Heart left ventricle (tissue), 16 donors: ENCODE results near the gene PIK3C2G. TPM values are rescaled to one million over a fixed set of nuclear protein-coding genes. Genes with fewer than 3 reads are reported as not detected.

Experiments used
- ATAC-seq, 4 donors: fragments of 200-7000 bp; cut with Tn5 transposase; one replicate each; pipeline ENCODE4 v1.9.1; 2020 to 2022; ENCODE audit warnings: moderate library complexity in 4 of 4, mild to moderate bottlenecking in 3 of 4, moderate number of reproducible peaks in 1 of 4
- DNase-seq, 5 donors: peaks; one replicate each; pipeline ENCODE4 v3.0.0-alpha.2; 2020
- H3K27ac ChIP-seq, 12 donors: fragments of 200-600 bp; sonication (generic) in 4 of 12; one replicate each; pipeline versions ENCODE4 v1.5.0 to v1.8.0; 2016 to 2022; ENCODE audit warnings: mild to moderate bottlenecking in 2 of 12
- H3K27me3 ChIP-seq, 9 donors: fragments of 200-600 bp; sonication (generic) in 2 of 9; one replicate each; pipeline versions ENCODE4 v1.5.1 to v1.8.0; 2016 to 2022; ENCODE audit warnings: mild to moderate bottlenecking in 3 of 9
- H3K36me3 ChIP-seq, 9 donors: fragments of 200-600 bp; sonication (generic) in 2 of 9; one replicate each; pipeline versions ENCODE4 v1.5.0 to v1.8.0; 2018 to 2022; ENCODE audit warnings: mild to moderate bottlenecking in 2 of 9
- H3K4me1 ChIP-seq, 12 donors: fragments of 200-600 bp; sonication (generic) in 4 of 12; one replicate each; pipeline versions ENCODE4 v1.5.0 to v1.8.0; 2016 to 2022; ENCODE audit warnings: mild to moderate bottlenecking in 3 of 12
- H3K4me3 ChIP-seq, 12 donors: fragments of 200-600 bp; sonication (generic) in 4 of 12; one replicate each; pipeline versions ENCODE4 v1.5.0 to v1.8.0; 2017 to 2022; ENCODE audit warnings: mild to moderate bottlenecking in 9 of 12, moderate library complexity in 4 of 12
- H3K9me3 ChIP-seq, 12 donors: fragments of 200-600 bp; sonication (generic) in 4 of 12; one replicate each; pipeline versions ENCODE4 v1.5.0 to v1.8.0; 2016 to 2022; ENCODE audit warnings: mild to moderate bottlenecking in 1 of 12
- POLR2A ChIP-seq, 2 donors: fragments of 450-650 bp; IDR thresholded peaks; one replicate each; pipeline ENCODE4 v1.6.1; 2017; ENCODE audit warnings: antibody characterized with exemption in 2 of 2, mild to moderate bottlenecking in 2 of 2, moderate library complexity in 2 of 2
- WGBS, 4 donors: extraction: QIAGEN DNeasy Blood & Tissue Kit in 2 of 4; methylation state at CpG; one replicate each; pipeline versions ENCODE4 v1.1.5 to v1.1.7; 2013 to 2018; 5-methylcytosine and 5-hydroxymethylcytosine counted together
- intact Hi-C, 10 donors: fragments of 100-400 bp; cut with DNase I; formaldehyde crosslinking; loops; one replicate each; pipeline versions ENCODE4 v1.11.1 to v1.14.2; 2022
- polyA plus RNA-seq, 2 donors: library from polyadenylated mRNA; stranded (reverse); fragments of 200-250 nt; gene quantifications; one replicate each; pipeline ENCODE4 v1.2.3, GENCODE V29; 2013
- total RNA-seq, 9 donors: library from RNA; depleted of rRNA in 2 of 9; stranded (reverse); fragments of >200 nt in 2 of 9; fragmentation: NEBNext Ultra II Directional in 3 of 9; extraction: Animal tissue kit (Norgen Biotek cat#: 25700) in 3 of 9; gene quantifications; one replicate each; pipeline versions ENCODE4 v1.1.0 to v1.2.4, GENCODE V29; 2016 to 2023
- TF ChIP-seq, protein P1 (sequence below), 12 donors: fragments of 200-600 bp; sonication (generic) in 4 of 12; IDR thresholded peaks; one replicate each; pipeline versions ENCODE4 v1.5.0 to v1.8.0; 2018 to 2022; ENCODE audit warnings: antibody characterized with exemption in 12 of 12, mild to moderate bottlenecking in 5 of 12
- donor health status: ischemic (EF 13 %, LVEDD 7.1; RV severe dilation, severe dysfunction).
- donor health status: healthy with polysubstance abuse.
- donor health status: DM: no; HTN: yes; CAD: no.
- donor health status: DM: no; HTN: no; CAD: no.
- donor health status: ischemic (EF 25% LVEDD 6.9; RV normal size, moderate dysfunction).
- donor health status: ischemic (EF 25% LVEDD 5.7; RV mildly dilated, moderate dysfunction).
- donor health status: healthy.
- donor health status: DM: yes; HTN: yes; CAD: no.
- donor health status: ischemic (EF 35%, LVEDD 5.7; RV mildly dilated, moderate dysfunction).
- donor health status: nonischemic (EF 11% LVEDD 7.7; RV severe dilation, severe dysfunction).
- donor health status: DM: yes; HTN: yes; CAD: no.
- donor health status: PGD.
- donor health status: ischemic (EF 29% LVEDD 5.4; RV normal size, mild dysfunction).
- donor health status: nonischemic (EF 23%, LVEDD 6.1; RV moderate dilation, normal function).

The PIK3C2G gene
- total and polyA plus RNA-seq, 11 donors, result not detected

DNA sequence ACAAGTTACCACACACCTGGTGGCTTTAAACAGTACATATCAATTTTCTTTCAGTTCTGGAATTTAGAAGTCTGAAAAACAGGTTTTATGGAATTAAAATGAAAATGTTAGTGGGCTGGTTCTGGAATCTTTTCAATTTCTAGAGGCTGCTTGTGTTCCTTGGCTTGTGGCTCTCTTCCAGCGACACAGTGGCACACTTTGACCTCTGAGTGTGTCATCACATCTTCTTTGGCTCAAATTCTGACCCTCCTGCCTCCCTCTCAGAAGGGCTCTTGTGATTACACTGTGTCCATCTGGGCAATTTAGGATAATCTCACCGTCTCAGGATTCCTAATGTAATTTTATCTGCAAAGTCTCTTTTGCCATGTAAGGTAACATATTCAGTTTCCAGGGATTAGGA, 306.5 kb downstream of the PIK3C2G start:
- H3K9me3 ChIP-seq, result peaks cover 0 to 5% (median 0%) of the 10 kb centered on the region in 12 donors
- DNase-seq (peak in 1 of 5 donors; percentile 17), ATAC-seq (no peak)
- H3K4me1 ChIP-seq, result no peaks in the 10 kb centered on the region
- H3K36me3 ChIP-seq, result no peaks in the 10 kb centered on the region
- H3K27me3 ChIP-seq, result no peaks in the 10 kb centered on the region
- intact Hi-C loops, result no loop called here
- H3K4me3 ChIP-seq, result no peak overlapping the region
- TF ChIP-seq POLR2A (IDR thresholded peaks at IDR 0.05), result no peak
- TF ChIP-seq, protein P1, sequence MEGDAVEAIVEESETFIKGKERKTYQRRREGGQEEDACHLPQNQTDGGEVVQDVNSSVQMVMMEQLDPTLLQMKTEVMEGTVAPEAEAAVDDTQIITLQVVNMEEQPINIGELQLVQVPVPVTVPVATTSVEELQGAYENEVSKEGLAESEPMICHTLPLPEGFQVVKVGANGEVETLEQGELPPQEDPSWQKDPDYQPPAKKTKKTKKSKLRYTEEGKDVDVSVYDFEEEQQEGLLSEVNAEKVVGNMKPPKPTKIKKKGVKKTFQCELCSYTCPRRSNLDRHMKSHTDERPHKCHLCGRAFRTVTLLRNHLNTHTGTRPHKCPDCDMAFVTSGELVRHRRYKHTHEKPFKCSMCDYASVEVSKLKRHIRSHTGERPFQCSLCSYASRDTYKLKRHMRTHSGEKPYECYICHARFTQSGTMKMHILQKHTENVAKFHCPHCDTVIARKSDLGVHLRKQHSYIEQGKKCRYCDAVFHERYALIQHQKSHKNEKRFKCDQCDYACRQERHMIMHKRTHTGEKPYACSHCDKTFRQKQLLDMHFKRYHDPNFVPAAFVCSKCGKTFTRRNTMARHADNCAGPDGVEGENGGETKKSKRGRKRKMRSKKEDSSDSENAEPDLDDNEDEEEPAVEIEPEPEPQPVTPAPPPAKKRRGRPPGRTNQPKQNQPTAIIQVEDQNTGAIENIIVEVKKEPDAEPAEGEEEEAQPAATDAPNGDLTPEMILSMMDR (IDR thresholded peaks at IDR 0.05), result no peak
- 52 to 71% (median 65%) methylated on average over 2 of the region's 2 CpGs for WGBS, 4 donors
- H3K27ac ChIP-seq, result no peak overlapping the region

DNA sequence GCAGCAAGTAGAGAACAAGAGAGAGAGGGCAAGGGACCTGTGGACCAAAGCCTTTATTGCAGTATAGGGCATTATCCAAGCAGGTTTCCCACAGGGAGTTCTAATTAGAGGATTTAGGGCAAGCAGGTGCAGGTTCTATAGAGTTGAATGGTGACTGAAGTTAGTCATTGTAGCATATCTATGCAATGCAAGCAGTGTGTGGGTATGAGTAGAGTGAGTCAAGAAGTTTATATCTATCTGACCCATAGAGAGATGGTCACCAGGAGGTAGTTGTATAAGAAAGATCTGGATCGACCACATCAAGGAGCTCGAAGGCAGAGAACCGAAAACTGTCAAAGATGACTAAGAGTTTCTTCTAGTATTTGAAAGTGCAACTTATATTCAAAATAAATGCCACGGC, 309.2 kb downstream of the PIK3C2G start:
- peaks cover 0 to 6% (median 0%) of the 10 kb centered on the region in 12 donors for H3K9me3 ChIP-seq
- no peak overlapping the region for H3K4me3 ChIP-seq
- ATAC-seq (no peak), DNase-seq (no peak)
- intact Hi-C loops, result no loop called here
- no peaks in the 10 kb centered on the region for H3K27me3 ChIP-seq
- H3K36me3 ChIP-seq, result no peaks in the 10 kb centered on the region
- H3K4me1 ChIP-seq, result no peaks in the 10 kb centered on the region
- TF ChIP-seq, protein P1 (IDR thresholded peaks at IDR 0.05), result no peak
- no peak for TF ChIP-seq POLR2A (IDR thresholded peaks at IDR 0.05)
- H3K27ac ChIP-seq, result no peak overlapping the region
- 91 to 99% (median 95%) methylated on average over 4 of the region's 4 CpGs for WGBS, 4 donors

DNA sequence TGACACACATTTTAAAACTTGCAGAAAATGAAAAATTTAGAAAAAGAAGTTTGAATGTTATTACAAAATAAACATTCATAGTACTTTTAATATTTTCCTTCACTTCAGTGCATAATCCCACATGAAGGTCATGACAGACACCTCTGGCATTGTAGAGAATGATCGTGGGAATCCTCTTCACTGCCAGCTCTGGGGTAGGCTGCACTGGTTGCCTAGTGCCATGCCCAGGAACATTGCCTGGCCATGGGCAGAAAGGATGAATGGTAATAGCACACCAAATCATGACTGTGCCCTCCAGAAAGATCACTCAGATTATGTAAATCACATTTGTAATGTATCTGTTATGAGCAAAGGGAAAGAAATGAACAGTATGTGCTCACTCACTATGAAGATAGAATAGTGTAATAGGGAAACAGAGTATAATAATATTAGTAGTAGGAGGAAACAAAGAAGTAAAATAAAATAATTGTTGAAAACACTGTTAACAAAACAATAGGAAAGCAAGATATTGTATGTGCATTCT, 314.8 kb downstream of the PIK3C2G start:
- H3K36me3 ChIP-seq, result no peaks in the 10 kb centered on the region
- H3K9me3 ChIP-seq, result peaks cover 0 to 6% (median 0%) of the 10 kb centered on the region in 12 donors
- H3K27me3 ChIP-seq, result no peaks in the 10 kb centered on the region
- no peak for DNase-seq
- no peak overlapping the region for H3K27ac ChIP-seq
- ATAC-seq, result no peak
- H3K4me3 ChIP-seq, result no peak overlapping the region
- intact Hi-C loops, result no loop called here
- TF ChIP-seq, protein P1 (IDR thresholded peaks at IDR 0.05), result no peak
- TF ChIP-seq POLR2A (IDR thresholded peaks at IDR 0.05), result no peak
- 46 to 62% (median 48%) methylated on average over 1 of the region's 1 CpG for WGBS, 4 donors
- no peaks in the 10 kb centered on the region for H3K4me1 ChIP-seq

DNA sequence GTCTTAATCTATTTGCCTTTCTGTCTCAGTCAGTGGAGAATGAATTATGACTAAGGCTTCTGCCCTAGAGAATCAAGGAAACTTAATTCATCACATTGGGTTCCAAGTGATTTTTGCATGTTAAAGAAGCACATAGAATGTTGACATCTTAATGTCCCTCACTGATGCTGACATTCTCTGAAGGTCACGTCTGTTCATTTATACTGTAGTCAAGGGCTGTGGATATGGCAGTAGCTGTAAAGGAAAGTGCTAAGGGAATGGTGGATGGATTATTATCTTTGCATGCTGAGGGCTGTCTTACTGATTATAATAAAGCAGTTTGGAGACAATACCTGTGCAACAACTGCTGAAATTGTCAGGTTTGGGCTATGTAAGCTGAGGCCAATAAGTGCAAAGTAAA, 315.3 kb downstream of the PIK3C2G start:
- DNase-seq, result no peak
- intact Hi-C loops, result no loop called here

More for the DNA sequence above, 315.3 kb downstream of the PIK3C2G start:
- H3K4me1 ChIP-seq, result no peaks in the 10 kb centered on the region
- H3K36me3 ChIP-seq, result no peaks in the 10 kb centered on the region
- 65 to 88% (median 72%) methylated on average over 1 of the region's 1 CpG for WGBS, 4 donors
- peaks cover 0 to 6% (median 0%) of the 10 kb centered on the region in 12 donors for H3K9me3 ChIP-seq
- H3K27ac ChIP-seq, result no peak overlapping the region
- no peak overlapping the region for H3K4me3 ChIP-seq
- TF ChIP-seq, protein P1 (IDR thresholded peaks at IDR 0.05), result no peak
- TF ChIP-seq POLR2A (IDR thresholded peaks at IDR 0.05), result no peak
- H3K27me3 ChIP-seq, result no peaks in the 10 kb centered on the region
- no peak for ATAC-seq
